IPS-20b (cell line): ENCODE measurements around the gene CLDND1.

Experiments
- H3K27ac ChIP-seq: one replicate; pipeline ENCODE4 v1.5.1; 2013; ENCODE audit warnings: low read length
- H3K27me3 ChIP-seq: 2 replicates; pipeline ENCODE4 v1.6.1; 2013; ENCODE audit warnings: mild to moderate bottlenecking, low read length, inconsistent platforms; ENCODE audit not compliant: insufficient read depth
- H3K36me3 ChIP-seq: 2 replicates; pipeline ENCODE4 v1.6.1; 2013; ENCODE audit warnings: low read depth, mild to moderate bottlenecking, inconsistent platforms, low read length, moderate library complexity; ENCODE audit not compliant: insufficient read depth
- H3K4me1 ChIP-seq: 2 replicates; pipeline ENCODE4 v1.6.1; 2013; ENCODE audit warnings: mild to moderate bottlenecking, control low read depth, inconsistent platforms, low read length, moderate library complexity; ENCODE audit not compliant: insufficient read depth
- H3K4me3 ChIP-seq: 2 replicates; pipeline ENCODE4 v1.5.1; 2013; ENCODE audit warnings: mild to moderate bottlenecking, low read length, inconsistent platforms
- H3K9ac ChIP-seq: 2 replicates; pipeline ENCODE4 v1.6.1; 2013; ENCODE audit warnings: low read depth, mild to moderate bottlenecking, inconsistent platforms, low read length, moderate library complexity
- H3K9me3 ChIP-seq: 2 replicates; pipeline ENCODE4 v1.6.1; 2013; ENCODE audit warnings: mild to moderate bottlenecking, low read depth, low read length, inconsistent platforms; ENCODE audit not compliant: insufficient read depth

The CLDND1 gene

GRCh38 chr3:98557324-98558010 lies 34.8 kb upstream of the CLDND1 start:
- Histone ChIP-seq H3K9ac (no peak overlapping the region), H3K4me3 (no peak overlapping the region), H3K27me3 (no peaks in the 10 kb centered on the region), H3K9me3 (no peaks in the 10 kb centered on the region), H3K27ac (no peak overlapping the region), H3K36me3 (no peaks in the 10 kb centered on the region), H3K4me1 (no peaks in the 10 kb centered on the region)

DNA sequence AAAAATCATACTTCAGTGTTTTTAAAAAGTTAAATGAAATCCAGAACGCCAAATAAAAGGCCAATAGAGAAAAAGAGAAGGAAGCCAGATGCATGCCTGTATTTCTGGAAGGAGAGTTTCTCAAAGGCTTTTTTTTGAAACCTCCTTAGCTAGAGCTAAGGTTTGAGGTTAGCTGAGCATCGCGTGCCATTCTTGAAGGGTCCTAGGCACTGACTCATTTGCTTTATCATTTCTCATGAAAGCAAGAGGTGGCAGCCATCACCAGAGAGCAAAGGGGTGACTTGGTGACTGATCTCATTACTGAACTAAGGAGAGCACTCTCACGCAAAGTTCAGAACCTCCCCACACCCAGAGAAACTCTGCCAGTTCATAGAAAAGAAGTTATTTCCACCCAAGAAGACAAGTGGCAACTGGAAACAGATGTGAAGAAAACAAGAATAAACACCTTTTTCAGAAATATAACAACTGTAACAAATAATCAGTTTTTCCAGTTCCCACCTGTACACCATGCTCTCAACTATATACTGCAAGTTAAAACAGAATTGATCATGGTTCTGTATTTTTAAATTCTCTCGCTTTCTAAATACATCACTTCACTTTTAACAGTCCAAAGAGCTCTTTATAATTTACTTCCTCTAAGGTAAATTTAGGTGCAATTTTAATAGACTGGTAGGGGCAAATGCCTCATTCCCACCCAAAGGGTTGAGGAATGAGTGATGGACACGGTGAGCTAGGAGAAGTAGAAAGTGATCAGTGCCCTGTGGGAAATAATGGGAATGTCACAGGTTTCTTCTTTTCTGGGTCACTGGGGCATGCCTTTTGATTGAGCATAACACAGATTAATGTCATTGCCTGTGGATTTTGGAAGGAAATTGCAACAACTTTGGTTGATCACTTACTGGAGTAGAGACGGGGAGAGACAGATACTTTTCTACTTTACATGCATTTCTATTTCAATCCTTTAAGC lies 33.7 kb upstream of the CLDND1 start:
- H3K4me1 ChIP-seq, result no peaks in the 10 kb centered on the region

DNA sequence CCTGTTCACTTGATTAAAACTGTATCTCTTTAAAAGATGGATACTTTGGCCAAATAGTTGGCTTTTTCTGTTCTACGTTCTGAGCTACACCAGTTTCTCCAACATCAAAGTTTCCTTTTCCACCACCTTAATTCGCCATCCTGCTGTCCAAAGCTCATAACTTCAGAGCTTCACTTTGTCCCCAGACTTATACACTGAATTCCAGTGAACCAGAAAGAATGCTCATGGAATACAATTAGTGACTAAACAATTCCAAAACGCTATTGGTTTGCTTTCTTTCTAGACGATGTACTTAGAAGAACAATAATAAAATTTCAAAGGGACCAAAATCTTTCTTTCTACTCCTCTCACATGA lies 32.3 kb upstream of the CLDND1 start:
- H3K27ac ChIP-seq, result no peak overlapping the region
- H3K4me3 ChIP-seq, result no peak overlapping the region
- no peaks in the 10 kb centered on the region for H3K9me3 ChIP-seq
- H3K27me3 ChIP-seq, result no peaks in the 10 kb centered on the region
- no peaks in the 10 kb centered on the region for H3K36me3 ChIP-seq
- H3K9ac ChIP-seq, result no peak overlapping the region
- no peaks in the 10 kb centered on the region for H3K4me1 ChIP-seq

More for the DNA sequence above, 33.7 kb upstream of the CLDND1 start:
- H3K27ac ChIP-seq, result no peak overlapping the region
- H3K36me3 ChIP-seq, result no peaks in the 10 kb centered on the region
- H3K9ac ChIP-seq, result no peak overlapping the region
- no peaks in the 10 kb centered on the region for H3K9me3 ChIP-seq
- H3K4me3 ChIP-seq, result no peak overlapping the region
- H3K27me3 ChIP-seq, result no peaks in the 10 kb centered on the region

DNA sequence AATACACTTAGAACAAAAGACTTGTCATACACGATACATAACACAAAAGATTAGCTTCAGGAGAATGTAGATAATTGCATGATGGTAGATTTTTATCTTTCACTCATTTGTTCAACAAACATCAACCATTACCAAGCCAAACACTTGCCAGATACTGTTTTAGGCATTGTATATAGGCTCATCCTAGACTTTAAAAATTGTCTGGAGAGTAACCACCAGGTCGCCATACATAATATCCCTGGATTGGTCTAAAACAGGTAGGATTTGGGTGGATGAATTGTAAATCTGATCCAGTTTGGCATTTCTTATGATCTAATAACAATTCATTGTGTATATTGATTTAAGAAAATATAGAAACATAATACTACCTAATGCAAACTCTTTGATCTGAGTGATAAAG lies 31.9 kb upstream of the CLDND1 start:
- no peaks in the 10 kb centered on the region for H3K4me1 ChIP-seq
- H3K27ac ChIP-seq, result no peak overlapping the region
- no peaks in the 10 kb centered on the region for H3K27me3 ChIP-seq
- no peak overlapping the region for H3K9ac ChIP-seq
- no peak overlapping the region for H3K4me3 ChIP-seq
- H3K36me3 ChIP-seq, result no peaks in the 10 kb centered on the region
- no peaks in the 10 kb centered on the region for H3K9me3 ChIP-seq

GRCh38 chr3:98553753-98554152 lies 31.1 kb upstream of the CLDND1 start:
- no peaks in the 10 kb centered on the region for H3K27me3 ChIP-seq
- H3K9me3 ChIP-seq, result no peaks in the 10 kb centered on the region
- H3K36me3 ChIP-seq, result no peaks in the 10 kb centered on the region
- H3K4me1 ChIP-seq, result no peaks in the 10 kb centered on the region
- H3K27ac ChIP-seq, result no peak overlapping the region
- H3K4me3 ChIP-seq, result no peak overlapping the region
- no peak overlapping the region for H3K9ac ChIP-seq

- no peaks in the 10 kb centered on the region for H3K27me3 ChIP-seq
- H3K4me1 ChIP-seq, result no peaks in the 10 kb centered on the region
- H3K9ac ChIP-seq, result no peak overlapping the region
- no peaks in the 10 kb centered on the region for H3K9me3 ChIP-seq
- H3K4me3 ChIP-seq, result no peak overlapping the region
- H3K36me3 ChIP-seq, result no peaks in the 10 kb centered on the region
- H3K27ac ChIP-seq, result no peak overlapping the region
These were observed 30.4 kb upstream of the CLDND1 start for GRCh38 chr3:98553021-98553563.

DNA sequence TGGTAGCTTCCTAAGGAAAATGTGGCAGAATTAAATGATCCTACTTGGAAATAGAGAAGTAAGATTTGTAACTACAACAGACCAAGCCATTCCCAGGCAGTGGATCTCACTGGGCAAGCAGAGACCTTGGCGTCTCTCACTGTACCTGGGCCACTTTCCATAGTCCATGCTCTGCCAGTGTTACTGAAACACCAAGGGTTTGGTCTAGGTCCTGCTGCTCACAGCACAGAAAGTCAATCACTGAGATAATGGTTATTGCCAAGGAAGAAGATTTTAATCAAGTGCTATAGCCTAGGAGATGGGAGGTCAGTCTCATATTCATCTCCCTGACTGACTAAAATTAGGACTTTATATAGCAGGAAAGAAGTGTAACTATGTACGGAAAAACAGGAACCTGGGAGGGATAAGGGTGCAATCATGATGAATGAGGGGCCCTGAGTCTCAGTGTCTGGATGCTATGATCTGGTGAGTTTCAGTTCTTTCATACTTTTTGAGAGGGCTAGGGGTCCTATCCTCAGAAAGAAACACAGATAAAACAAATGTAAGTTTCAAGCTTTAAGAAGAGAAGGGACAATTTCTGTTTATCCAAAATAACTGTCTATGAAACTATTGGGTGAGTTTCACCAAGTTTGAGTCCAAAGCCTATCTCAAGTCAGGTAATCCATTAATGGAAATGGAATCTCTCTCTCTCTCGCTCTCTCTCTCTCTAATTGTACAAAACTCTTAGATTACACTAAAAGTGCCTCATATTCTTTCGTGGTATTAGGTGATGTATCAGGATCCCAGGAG lies 29.7 kb upstream of the CLDND1 start:
- Histone ChIP-seq H3K4me1 (no peaks in the 10 kb centered on the region), H3K9ac (no peak overlapping the region), H3K27me3 (no peaks in the 10 kb centered on the region), H3K4me3 (no peak overlapping the region), H3K36me3 (no peaks in the 10 kb centered on the region), H3K9me3 (no peaks in the 10 kb centered on the region), H3K27ac (no peak overlapping the region)

DNA sequence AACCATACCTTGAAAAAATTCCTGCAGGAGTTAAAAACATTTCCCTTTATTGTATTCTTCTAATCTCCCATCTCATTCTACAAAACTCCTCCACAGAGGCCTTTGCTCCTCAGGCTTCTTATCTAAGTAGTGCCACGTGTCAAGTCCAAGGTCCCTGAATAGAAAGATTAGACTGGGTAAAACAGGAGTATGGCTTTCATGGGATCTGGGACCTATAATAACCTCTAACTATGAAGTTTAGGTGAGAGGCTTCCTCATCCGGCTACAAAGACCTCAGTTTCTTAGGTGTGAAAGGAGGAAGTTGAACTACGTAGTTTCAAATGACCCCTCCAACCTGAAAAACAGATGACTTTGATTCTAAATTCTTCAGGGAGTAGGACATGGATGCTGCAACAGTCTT lies 29.1 kb upstream of the CLDND1 start:
- H3K9ac ChIP-seq, result no peak overlapping the region
- no peaks in the 10 kb centered on the region for H3K9me3 ChIP-seq
- H3K4me1 ChIP-seq, result no peaks in the 10 kb centered on the region
- H3K4me3 ChIP-seq, result no peak overlapping the region
- H3K36me3 ChIP-seq, result no peaks in the 10 kb centered on the region
- H3K27ac ChIP-seq, result no peak overlapping the region
- H3K27me3 ChIP-seq, result no peaks in the 10 kb centered on the region

- no peaks in the 10 kb centered on the region for H3K36me3 ChIP-seq
- no peak overlapping the region for H3K4me3 ChIP-seq
These were observed 28.5 kb upstream of the CLDND1 start for GRCh38 chr3:98551236-98551635.

GRCh38 chr3:98550833-98551232 lies 28.1 kb upstream of the CLDND1 start:
- Histone ChIP-seq H3K4me1 (no peaks in the 10 kb centered on the region), H3K4me3 (no peak overlapping the region), H3K9ac (no peak overlapping the region), H3K27me3 (no peaks in the 10 kb centered on the region), H3K9me3 (no peaks in the 10 kb centered on the region), H3K27ac (no peak overlapping the region), H3K36me3 (no peaks in the 10 kb centered on the region)

More at GRCh38 chr3:98551236-98551635, 28.5 kb upstream of the CLDND1 start:
- no peak overlapping the region for H3K27ac ChIP-seq
- no peak overlapping the region for H3K9ac ChIP-seq
- no peaks in the 10 kb centered on the region for H3K9me3 ChIP-seq
- no peaks in the 10 kb centered on the region for H3K4me1 ChIP-seq
- H3K27me3 ChIP-seq, result no peaks in the 10 kb centered on the region

DNA sequence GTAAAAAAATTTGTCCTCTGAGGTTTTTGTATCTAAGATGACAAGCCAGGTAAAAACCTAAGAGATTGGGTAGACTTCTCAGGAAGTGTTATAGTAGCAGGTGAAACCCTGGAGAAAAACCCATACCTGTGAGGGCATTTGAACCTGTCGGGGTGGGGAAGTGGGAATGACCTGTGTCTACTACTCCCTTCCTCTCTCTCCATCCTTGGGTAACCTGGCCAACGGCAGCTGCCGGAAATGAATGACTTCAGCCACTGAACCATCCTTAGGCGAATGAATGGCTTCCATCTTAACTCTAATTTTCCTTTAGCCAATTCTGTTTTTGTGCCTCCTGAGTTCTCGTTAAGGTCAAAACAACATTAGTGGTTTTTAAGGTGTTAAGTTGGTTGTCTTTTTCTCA lies 25.8 kb upstream of the CLDND1 start:
- no peaks in the 10 kb centered on the region for H3K27me3 ChIP-seq
- no peak overlapping the region for H3K4me3 ChIP-seq
- H3K36me3 ChIP-seq, result no peaks in the 10 kb centered on the region
- H3K27ac ChIP-seq, result no peak overlapping the region
- no peaks in the 10 kb centered on the region for H3K9me3 ChIP-seq
- no peak overlapping the region for H3K9ac ChIP-seq
- no peaks in the 10 kb centered on the region for H3K4me1 ChIP-seq
